IPS-15b (cell line): ENCODE measurements around the gene RHOT2.

Experiments
- H3K27me3 ChIP-seq: one replicate; pipeline ENCODE4 v1.6.1; 2013; ENCODE audit warnings: low read length; ENCODE audit not compliant: control insufficient read depth, insufficient read depth
- H3K36me3 ChIP-seq: one replicate; pipeline ENCODE4 v1.6.1; 2013; ENCODE audit warnings: low read length; ENCODE audit not compliant: control insufficient read depth, insufficient read depth
- H3K4me1 ChIP-seq: one replicate; pipeline ENCODE4 v1.6.1; 2013; ENCODE audit warnings: mild to moderate bottlenecking, low read length; ENCODE audit not compliant: control insufficient read depth, insufficient read depth
- H3K4me3 ChIP-seq: one replicate; pipeline ENCODE4 v1.5.1; 2013; ENCODE audit warnings: low read depth, low read length
- H3K9ac ChIP-seq: one replicate; pipeline ENCODE4 v1.6.1; 2013; ENCODE audit warnings: low read depth, mild to moderate bottlenecking, low read length
- H3K9me3 ChIP-seq: one replicate; pipeline ENCODE4 v1.6.1; 2013; ENCODE audit warnings: mild to moderate bottlenecking, low read length; ENCODE audit not compliant: control insufficient read depth, insufficient read depth

Gene RHOT2

GRCh38 chr16:714079-714478, 46.1 kb downstream of the RHOT2 start:
- Histone ChIP-seq H3K4me1 (peaks cover 2% of the 10 kb centered on the region), H3K27me3 (peaks cover 17% of the 10 kb centered on the region), H3K9ac (no peak overlapping the region), H3K36me3 (no peaks in the 10 kb centered on the region), H3K4me3 (peak overlapping the region; percentile 37), H3K9me3 (no peaks in the 10 kb centered on the region)

GRCh38 chr16:714558-715476, 46.9 kb downstream of the RHOT2 start, which contains the start of gene METRN:
TSS of gene METRN (plus strand) at chr16:715118. CDS start at chr16:715290, 172 bp downstream.
- no peaks in the 10 kb centered on the region for H3K36me3 ChIP-seq
- H3K9me3 ChIP-seq = no peaks in the 10 kb centered on the region
- peaks cover 2% of the 10 kb centered on the region for H3K4me1 ChIP-seq
- H3K9ac ChIP-seq = no peak within 1 kb of the TSS
- peaks cover 15% of the 10 kb centered on the region for H3K27me3 ChIP-seq
- H3K4me3 ChIP-seq = peak within 1 kb of the TSS; percentile 55

GRCh38 chr16:715477-716199, 47.7 kb downstream of the RHOT2 start:
- Histone ChIP-seq H3K4me1 (peaks cover 4% of the 10 kb centered on the region), H3K36me3 (no peaks in the 10 kb centered on the region), H3K4me3 (peak overlapping the region; percentile 55), H3K9me3 (no peaks in the 10 kb centered on the region), H3K27me3 (peaks cover 15% of the 10 kb centered on the region), H3K9ac (no peak overlapping the region)

GRCh38 chr16:716200-716568, 48.3 kb downstream of the RHOT2 start:
- H3K4me1 ChIP-seq = peaks cover 4% of the 10 kb centered on the region

GRCh38 chr16:716768-717325, 48.9 kb downstream of the RHOT2 start:
- H3K27me3 ChIP-seq = peaks cover 15% of the 10 kb centered on the region
- no peaks in the 10 kb centered on the region for H3K36me3 ChIP-seq
- no peak overlapping the region for H3K4me3 ChIP-seq
- H3K4me1 ChIP-seq = peaks cover 4% of the 10 kb centered on the region
- no peaks in the 10 kb centered on the region for H3K9me3 ChIP-seq
- H3K9ac ChIP-seq = no peak overlapping the region

More at GRCh38 chr16:716200-716568, 48.3 kb downstream of the RHOT2 start:
- no peak overlapping the region for H3K9ac ChIP-seq
- no peaks in the 10 kb centered on the region for H3K36me3 ChIP-seq
- H3K27me3 ChIP-seq = peaks cover 15% of the 10 kb centered on the region
- peak overlapping the region; percentile 55 for H3K4me3 ChIP-seq
- H3K9me3 ChIP-seq = no peaks in the 10 kb centered on the region

GRCh38 chr16:717450-718245, 49.7 kb downstream of the RHOT2 start:
- Histone ChIP-seq H3K9ac (no peak overlapping the region), H3K9me3 (no peaks in the 10 kb centered on the region), H3K27me3 (peaks cover 15% of the 10 kb centered on the region), H3K4me3 (no peak overlapping the region), H3K4me1 (peaks cover 4% of the 10 kb centered on the region), H3K36me3 (peaks cover 6% of the 10 kb centered on the region)

GRCh38 chr16:718389-718788, 50.5 kb downstream of the RHOT2 start:
- H3K36me3 ChIP-seq = peaks cover 9% of the 10 kb centered on the region
- H3K4me1 ChIP-seq = peaks cover 4% of the 10 kb centered on the region
- H3K9me3 ChIP-seq = no peaks in the 10 kb centered on the region
- no peak overlapping the region for H3K9ac ChIP-seq
- peaks cover 15% of the 10 kb centered on the region for H3K27me3 ChIP-seq
- H3K4me3 ChIP-seq = no peak overlapping the region

- peaks cover 9% of the 10 kb centered on the region for H3K36me3 ChIP-seq
- H3K9ac ChIP-seq = no peak overlapping the region
- H3K9me3 ChIP-seq = no peaks in the 10 kb centered on the region
- H3K4me1 ChIP-seq = peaks cover 4% of the 10 kb centered on the region
- peaks cover 10% of the 10 kb centered on the region for H3K27me3 ChIP-seq
- H3K4me3 ChIP-seq = no peak overlapping the region
Measured at GRCh38 chr16:718922-719321, 51.0 kb downstream of the RHOT2 start.

GRCh38 chr16:719815-720446, 52.0 kb downstream of the RHOT2 start:
- Histone ChIP-seq H3K36me3 (peaks cover 9% of the 10 kb centered on the region), H3K4me1 (peaks cover 4% of the 10 kb centered on the region), H3K9ac (no peak overlapping the region), H3K27me3 (peaks cover 8% of the 10 kb centered on the region), H3K4me3 (peak overlapping the region; percentile 76), H3K9me3 (no peaks in the 10 kb centered on the region)

GRCh38 chr16:720447-720989, 52.6 kb downstream of the RHOT2 start:
- Histone ChIP-seq H3K4me1 (peaks cover 4% of the 10 kb centered on the region), H3K9ac (peak overlapping the region; percentile 91), H3K27me3 (peaks cover 9% of the 10 kb centered on the region), H3K4me3 (peak overlapping the region; percentile 76), H3K36me3 (peaks cover 9% of the 10 kb centered on the region), H3K9me3 (no peaks in the 10 kb centered on the region)
